GM19372 (cell line): Measurements from ENCODE around the gene KRTAP20-1.

ENCODE experiments used
- ATAC-seq: cut with Tn5 transposase; IDR thresholded peaks from one replicate; pipeline ENCODE4 v1.9.1; 2021; ENCODE audit warnings: mild to moderate bottlenecking, low read depth, moderate library complexity; ENCODE audit not compliant: unreplicated experiment

The KRTAP20-1 gene

DNA sequence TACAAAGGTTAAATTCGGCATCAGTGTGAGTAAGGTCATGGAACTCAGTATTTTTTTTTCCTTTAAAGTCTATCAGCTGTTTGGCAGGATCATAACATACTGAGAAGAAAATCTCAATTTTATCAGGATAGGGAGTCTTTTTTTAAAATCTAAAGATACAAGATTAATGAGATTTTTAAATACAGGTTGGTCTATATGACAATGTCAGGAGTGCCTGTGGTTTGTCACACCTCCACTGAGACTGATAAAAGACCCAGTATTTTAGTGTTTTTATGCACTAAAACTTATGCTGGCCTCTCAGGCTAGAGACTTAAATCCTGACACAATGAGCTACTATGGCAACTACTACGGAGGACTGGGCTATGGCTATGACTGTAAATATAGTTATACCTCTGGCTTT, 26.3 kb downstream of the KRTAP20-1 start, which contains the start of gene KRTAP20-3:
TSS of gene KRTAP20-3 (plus strand) at position 301 of the 400 bp plus-strand sequence.
- no peak for ATAC-seq

DNA sequence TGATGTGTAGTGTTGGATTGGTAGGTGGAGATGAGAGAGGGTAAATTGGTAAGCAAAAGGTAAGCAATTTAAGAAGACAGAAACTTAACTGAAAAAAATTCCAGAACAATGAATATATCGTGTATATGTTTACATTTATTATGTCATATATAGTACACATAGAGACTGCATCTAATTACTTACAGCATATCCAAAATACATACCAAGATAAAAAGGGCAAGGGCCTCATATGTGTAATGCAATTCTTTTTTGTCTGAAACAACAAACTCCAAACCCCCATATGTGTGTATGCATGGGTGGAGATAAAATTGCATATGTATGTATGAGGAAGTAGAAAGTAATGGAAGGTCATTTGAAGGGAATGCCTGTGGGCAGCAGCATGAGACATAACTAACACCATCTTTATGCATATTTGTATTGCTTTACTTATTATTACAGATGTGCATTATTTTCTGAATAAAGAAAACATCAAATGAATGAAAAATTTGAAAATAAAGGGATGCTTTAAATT, 30.7 kb downstream of the KRTAP20-1 start:
- no peak for ATAC-seq

DNA sequence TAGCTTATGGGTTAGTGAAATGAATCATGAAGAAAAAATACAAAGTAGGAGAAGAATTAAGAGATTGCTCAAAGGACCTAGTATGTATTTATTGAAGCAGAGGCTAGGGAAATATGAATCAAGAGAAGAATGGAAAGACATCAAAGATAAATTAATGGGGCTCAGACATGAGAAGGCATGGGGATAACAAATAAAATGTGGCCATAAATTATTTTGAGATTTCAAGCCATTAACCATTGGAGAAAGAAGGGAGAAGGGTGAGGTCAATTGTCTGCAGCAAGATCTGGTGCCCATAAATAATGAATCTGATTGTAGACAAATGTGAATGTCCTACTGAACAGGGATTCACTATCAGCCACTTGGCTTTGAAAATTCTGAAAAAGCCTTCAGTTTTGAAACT, 36.7 kb downstream of the KRTAP20-1 start:
- ATAC-seq, result no peak
